ENCODE results near the gene AK2.
A peak's percentile ranks its signal among the peaks of the same experiment; 100 is the strongest.

Gene AK2

DNA sequence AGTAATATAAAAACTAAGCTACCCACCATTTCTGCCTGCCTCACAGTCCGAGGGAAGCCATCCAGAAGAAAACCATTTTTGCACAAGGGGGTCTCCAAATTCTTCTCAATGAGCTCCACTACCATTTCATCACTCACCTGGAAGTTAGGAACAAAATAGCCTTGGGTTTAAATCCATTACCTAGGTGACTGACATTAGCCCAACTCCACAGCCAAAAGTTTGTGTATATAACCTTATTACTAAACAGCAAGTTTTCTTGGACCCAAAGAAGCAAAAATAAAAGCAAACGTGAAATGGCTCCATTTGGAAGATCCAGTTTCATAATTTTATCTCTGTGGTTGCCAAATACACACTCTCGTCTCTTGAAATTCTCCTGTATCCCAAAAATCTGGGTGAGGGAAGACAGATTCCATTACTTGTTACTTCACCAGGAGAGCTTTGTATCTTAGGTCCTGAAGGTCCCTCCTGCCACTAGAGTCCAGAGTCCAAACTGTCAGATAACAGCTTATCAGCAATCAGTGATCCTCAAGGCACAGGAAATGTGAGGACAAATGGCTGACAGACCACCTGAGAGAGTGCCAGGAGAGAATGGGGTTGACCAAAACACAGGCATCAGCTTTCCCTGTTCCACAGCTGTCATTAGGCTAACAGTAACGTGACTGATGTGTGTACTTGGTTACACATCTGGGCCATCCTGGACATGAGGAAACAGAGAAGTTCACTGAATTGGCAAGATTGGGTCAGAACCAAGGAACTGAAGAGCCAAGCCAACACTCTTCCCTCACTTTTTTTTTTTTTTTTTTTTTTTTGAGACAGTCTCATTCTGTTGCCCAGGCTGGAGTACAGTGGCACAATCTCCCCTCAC lies 14.9 kb downstream of the AK2 start:
- DNase-seq = no peak

DNA sequence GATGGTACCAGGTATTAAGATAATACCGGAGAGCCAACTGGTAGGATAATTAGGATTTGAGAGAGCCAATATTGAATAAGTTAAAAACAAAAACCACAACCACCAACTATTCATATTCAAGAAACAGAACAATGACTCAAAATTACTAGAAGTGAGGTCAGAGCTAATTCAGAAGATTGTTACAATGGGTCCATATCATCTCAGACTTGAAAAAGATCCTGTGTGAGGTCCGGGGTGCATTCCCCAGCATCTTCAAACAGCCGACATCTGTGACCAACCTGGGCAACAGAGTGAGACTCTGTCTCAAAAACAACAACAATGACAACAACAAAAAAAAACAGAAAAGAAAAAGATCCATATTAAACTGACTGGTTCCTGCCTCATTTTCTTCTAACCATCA lies 18.6 kb downstream of the AK2 start:
- DNase-seq = no peak

DNA sequence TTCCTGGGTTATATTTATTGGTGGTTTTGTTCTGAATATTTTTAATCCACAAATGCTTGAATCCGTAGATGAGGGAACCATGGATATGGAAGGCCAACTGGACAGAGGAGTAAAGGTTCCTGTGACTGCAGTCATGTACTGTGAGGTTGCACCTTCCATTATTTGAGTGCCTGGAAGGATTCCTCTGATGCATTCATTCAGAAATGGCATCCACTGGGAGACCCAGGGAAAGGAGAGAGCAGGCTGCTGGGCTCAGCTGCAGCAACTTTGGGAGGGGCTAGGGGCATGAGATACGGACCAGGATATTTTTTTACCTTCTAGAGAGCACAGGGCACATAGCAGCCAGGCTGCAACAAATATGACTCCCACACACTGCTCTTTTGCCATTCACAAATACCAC lies 19.5 kb downstream of the AK2 start:
- DNase-seq = no peak

DNA sequence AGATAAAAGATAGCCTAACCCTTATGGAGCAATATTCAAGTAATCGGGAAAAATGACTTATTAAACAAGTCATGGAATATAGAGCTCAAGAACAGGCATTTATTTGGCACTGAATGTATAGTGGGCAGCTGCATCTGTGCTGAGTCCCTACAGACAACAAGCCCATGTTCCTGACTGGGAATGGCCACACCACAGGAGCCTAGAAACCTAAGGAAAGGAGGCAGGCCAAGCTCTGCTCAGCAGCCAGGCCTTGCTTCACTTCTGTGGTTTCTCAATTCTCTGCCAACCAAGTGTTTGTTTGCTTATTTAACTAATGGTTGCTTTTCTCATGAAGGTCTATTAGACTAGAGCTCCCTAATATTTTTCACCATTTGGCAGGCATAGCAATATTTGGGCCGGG lies 21.5 kb downstream of the AK2 start:
- no peak for DNase-seq

DNA sequence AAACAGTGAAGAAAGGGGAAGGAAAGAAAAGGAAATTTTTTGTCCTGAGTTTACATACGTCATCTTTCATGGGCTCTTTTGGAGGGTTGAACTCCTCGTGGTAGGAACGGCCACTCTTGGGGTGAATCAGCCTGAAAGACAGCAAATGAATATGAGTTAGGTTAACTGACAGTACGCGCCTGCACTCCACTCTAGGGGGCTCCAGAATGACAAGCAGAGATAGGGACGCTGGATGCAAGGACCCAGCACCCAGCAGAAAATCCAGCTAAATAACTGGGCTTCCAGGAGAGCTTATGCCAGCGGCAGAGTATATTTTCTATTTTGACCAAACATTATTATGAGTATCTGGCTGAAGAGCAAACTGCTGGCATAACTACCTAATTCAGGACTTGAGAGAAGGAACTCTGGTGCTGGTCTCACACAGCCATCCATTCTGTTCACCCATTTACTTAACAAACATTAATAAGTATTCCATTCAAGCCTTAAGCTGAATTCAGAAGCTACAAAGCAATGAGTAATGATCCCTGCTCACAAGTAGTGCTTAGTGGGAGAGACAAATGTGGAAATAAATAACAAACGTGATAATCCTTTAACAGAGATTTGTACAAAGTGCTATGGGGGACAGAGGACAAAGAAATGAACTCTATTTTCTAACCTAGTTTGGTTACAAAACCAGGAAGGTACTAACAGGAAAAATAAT lies 22.1 kb downstream of the AK2 start:
- no peak for DNase-seq

DNA sequence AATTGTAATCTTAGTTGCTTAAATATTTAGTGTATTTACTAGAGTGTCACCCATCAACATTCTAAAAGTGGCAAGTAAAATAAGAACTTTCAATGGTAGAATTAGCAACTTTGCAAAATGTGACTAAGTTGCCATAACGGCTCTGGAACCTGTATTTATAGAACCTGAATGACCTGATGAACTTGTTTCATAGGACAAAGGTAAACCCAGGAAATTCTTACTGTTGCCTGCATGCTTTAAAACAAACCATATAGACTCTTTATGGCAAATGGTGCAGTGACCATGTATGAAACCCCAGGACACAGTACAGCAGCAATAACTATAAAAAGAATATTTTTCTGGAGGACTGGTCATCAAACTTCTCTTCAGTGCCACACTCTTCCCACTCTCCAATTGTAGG lies 22.9 kb downstream of the AK2 start:
- no peak for DNase-seq

DNA sequence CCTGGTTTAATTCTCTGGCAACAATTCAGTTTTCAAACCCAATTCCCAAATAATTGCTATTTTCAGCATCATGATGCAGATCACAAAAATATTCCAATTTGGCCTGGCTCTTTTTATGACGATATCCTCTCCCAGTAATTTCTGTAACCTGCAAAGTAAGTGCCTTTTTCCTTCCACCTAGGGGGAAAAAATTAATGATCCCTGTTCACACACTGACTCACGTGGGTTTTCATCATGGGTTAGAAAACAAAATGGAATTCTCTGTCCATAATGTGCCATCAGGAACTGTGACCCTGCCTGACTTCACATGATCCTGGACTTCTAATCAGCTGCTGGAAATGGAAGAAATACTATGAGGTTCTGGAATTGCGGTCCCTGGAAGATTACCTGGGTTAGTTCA lies 24.5 kb downstream of the AK2 start:
- no peak for DNase-seq

DNA sequence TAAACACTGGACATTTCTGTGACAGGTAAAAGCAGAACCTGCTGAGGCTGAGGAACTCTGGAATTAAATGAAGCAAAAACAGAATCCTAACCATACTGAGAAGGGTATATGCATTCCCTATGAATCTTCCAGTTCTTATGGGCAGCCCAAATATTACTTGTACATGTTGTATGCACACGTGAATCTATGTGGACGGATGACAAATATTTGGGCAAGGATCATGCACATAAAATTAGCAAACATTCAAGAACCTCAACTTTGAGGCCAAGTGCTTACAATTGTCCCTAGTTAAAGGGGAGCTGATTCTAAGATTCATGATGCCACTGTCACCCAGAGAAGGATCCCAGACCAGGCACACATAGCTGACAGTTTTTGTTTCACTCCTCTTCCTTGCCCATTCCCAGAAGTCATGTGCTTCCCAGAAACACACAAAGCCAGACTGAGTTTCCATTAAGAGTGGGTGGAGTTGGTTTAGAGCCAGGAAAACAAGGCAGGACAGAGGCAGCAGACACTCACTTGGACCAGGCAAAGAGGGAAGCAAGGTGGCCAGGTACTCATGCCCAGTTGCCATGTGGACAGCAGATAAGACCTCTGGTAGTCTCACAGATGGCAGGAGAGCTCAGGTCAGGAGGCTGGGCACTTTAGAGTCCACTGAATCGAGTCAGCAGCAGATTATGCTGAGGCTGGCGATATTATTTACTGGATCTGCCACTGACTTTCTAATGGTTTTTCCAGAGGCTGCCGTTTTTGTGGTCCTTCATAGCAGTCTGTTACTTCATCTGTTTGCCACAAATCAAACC lies 25.6 kb downstream of the AK2 start:
- peak; percentile 17 for DNase-seq

DNA sequence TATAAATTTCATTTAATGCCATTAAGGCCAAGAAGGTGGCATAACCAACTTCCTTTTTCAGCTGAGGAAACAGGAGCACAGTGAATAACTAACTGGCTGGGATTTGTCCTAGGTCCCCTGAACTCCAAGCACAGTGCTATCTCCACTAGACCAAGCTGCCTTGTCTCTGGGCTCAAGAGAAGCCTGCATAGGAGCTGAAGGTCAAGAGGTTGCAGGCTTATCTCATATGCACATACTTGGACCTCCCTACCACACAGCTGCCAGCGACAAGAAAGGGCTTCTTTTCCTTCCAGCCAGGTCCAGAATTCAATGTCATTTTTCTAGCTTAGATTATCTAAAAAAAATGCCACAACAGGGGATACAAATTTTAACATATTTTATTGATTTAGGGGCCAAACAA lies 27.1 kb downstream of the AK2 start:
- DNase-seq = no peak

DNA sequence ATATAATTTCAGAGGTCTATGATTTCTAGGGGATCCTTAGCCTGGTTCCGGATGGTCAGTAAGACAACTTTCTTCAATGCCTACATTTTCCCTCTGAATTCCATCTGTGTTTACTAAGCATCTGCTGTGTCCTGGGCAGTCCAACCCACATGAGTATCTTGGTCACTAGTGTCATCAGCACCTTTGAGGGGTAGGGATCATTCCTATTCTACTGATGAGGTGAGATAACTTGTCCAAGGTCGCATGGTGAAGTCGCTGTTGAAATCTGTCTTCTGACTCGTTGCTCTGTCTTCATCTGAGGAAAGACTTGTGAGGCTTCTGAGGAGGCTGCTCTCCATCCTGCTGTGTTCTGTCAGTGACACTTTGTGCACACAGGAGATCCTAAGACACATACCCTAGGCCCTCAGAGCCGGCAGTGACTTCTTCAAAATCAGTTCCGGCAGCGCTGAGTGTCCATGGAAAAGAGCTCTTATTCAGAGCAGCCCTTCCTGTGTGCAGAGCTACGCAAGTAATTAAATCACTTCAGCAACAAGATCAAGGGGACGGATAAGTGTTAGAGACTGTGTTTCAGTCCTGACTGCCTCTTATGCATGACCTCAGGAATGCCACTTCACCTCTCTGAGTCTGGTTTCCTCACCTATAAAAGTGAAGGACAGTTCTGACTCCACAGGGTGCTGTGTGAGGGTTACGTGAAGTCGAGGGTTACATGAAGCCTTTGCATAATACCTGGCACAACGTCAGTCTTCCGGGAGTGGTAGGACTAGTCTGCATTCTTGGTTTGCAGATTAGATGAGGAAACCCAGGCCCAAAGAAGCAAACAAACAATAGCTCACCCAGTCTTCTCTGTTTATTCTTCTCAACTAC lies 28.4 kb downstream of the AK2 start:
- DNase-seq = peak; percentile 68

DNA sequence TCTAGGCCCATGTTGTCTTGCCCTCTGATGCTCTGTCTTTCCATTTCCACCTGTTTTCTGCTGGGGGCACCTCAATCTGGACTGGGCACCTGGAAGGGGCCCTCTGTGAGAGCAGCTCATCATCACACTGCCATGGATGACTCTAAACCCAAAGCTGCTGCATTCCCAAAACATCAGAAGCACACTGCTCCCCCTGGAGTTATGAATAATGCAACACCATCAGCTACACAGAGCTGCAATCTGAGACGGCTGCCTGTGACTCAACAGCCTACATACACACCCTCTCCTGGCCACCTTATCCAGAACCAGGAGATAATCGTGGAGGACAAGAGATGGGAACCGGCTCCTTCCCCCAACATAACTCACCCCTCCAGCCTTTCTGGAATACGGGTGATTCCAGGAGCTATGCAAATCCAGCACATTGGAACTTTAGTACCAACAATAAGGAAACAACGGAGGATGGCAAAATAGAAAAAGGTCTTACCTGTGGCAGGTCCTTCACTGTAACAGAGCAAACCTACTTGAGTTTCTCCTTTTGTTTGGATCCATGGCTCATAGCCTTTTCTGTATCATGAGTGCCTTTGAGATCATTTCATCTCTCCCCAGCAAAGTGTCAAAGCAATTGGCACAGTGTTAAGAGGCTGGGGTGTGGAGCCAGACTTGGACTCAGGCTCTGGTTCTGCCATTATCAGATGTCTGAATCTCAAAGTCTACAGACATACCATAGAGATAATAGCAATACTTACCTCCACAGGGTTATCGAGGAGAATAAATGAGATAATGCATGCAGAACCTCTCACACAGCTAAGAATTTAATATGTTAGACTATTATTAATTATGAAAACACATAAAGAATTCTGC lies 29.3 kb downstream of the AK2 start:
- peak; percentile 85 for DNase-seq

DNA sequence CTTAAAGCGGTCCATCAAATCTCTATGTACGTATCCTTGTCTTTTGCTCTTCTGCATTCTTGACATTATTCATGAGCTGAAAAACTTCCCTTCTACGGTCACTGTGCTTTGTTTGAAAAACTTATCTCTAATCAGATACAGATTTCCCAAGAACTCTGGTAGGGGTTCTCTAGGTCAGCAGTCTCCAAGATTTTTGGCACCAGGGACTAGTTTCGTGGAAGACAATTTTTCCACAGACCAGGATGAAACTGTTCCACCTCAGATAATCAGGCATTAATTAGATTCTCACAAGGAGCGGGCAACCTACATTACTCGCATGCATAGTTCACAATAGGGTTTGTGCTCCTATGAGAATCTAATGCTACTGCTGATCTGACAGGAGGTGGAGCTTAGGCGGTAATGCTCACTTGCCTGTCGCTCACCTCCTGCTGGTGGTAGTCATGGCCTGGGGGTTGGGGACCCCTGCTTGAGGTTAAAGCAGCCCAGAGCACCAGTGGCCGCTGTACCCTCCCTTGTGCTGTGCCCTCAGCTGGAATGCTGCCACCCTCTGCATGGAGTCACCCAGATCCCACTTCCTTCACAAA lies 30.8 kb downstream of the AK2 start:
- no peak for DNase-seq

DNA sequence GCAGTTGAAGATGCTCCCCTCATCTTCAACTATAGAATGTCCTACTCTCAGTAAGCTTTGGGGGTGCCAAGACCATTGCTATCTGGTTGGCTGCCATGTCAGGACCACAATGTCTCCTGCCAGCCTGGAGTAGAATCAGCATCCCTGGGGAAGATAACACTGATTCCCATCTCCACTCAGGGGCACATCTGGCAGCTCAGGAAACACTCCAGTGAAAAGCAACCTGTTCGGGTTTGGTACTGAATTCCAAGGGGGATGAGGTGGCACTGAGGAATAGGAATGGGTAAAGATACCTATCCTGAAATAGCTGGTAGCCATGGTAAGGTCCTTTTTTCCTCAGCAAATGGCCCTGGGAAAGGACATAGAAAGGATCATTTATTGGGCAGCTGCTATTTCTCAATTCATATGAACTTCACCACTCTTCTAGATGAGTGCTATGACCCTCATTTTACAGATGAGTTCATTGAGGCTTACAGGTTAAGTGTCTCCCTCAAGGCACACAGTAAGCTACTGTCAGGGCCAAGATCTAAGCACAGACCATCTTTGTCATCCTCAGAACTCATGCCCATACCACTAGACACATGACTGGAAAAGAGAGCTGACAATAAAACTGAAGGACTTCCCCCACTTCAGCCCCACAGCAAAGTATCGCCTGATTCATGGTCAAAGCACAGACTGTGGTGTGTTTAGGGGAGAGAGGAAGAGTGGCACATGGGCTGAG lies 31.4 kb downstream of the AK2 start:
- DNase-seq = no peak

DNA sequence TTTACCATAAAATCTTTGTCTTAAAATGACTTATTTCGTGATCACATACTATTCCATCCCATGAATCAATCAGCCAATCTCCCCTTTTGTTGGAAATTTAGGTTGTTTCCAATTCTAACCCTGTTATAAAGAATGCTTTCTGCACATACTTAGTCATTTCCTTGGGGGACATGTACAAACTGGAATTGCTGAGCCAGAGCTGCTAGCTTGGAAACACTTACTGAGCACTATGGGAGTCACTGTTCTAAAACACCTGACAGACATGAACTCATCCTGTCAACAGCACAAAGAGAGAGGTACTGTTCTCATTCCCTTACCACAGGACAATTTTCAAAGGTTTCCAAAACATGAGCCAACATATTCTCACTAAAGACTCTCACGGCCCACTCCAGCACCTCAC lies 32.1 kb downstream of the AK2 start:
- no peak for DNase-seq

DNA sequence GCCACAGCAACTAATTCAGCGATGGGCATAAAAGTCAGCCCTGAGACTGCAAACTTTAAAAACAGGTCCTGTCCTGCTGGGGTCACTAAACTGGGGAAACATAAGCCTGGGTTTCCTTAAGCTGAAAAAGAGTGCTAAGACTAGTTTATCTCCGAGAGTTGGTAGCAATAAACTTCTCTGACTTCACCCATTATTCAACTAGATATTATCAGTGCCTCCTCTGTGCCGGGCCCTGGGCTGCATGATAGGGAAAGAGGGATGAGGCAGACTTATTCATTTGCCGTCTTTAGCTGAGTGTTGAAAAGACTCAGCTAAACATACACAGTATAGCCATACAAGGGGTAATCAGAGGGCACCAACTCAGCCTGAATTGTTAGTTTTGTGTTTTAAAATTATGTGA lies 33.0 kb downstream of the AK2 start:
- no peak for DNase-seq

DNA sequence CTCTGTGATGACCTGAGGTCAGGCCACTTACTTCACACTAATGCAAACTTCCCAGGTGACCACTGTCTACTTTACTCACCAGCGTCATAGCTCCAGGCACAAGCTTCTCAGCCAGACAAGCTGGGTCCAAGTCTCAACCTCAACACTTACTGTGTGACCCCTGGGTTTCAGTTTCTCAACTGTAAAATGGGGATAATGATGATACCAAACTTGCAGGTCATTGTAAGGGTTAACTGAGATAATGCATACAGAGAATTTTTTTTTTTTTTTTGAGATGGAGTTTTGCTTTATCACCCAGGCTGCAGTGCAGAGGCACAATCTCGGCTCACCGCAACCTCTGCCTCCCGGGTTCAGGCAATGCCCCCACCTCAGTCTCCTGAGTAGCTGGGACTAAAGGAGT lies 34.7 kb downstream of the AK2 start:
- DNase-seq = no peak

DNA sequence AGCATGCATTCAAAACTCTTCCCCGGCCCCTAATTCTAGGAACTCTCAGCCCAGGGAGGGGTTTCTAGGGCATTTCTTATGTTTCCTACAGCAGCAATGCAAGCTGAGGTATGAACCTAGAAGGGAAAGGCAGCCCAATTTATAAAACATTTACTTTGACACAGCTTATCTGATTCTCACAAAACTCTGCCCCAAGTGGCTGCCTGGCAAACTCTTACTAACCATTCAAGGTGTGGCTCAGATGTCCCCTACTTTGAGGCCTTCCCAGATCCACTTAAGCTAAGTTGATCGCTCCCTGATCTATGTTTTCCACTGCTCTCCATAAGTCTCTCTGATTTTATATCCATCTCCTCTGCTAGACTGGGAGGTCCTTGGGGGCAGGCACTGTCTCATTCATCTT lies 35.4 kb downstream of the AK2 start:
- DNase-seq = no peak

DNA sequence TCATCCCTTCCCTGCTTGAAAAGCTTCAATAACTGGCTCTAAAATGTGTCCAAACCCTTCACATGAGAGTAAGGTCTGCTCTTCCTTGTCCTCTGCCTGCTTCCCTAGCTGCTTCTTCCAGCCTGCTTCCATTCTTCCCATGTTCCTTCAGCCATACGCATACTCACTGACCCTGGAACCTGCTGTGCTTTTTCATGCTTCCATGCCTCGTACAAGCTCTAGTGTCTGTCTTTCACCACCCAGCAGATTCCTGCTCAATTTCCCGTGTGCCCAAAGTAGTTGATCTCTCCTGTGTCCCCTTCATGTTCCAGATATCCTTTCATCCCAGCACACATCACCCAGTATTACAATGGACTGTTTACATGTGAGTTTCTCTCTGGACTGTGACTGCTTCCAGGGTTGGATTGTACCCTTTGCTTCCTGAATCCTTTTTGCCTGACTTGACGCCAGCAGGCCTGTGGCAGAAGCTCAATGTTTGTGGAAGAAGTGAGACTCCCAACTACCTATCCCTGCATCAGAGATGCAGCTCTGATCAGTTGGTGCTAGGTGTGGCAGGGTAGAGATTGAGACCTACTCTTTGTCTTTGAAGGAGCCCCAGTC lies 36.2 kb downstream of the AK2 start:
- no peak for DNase-seq

DNA sequence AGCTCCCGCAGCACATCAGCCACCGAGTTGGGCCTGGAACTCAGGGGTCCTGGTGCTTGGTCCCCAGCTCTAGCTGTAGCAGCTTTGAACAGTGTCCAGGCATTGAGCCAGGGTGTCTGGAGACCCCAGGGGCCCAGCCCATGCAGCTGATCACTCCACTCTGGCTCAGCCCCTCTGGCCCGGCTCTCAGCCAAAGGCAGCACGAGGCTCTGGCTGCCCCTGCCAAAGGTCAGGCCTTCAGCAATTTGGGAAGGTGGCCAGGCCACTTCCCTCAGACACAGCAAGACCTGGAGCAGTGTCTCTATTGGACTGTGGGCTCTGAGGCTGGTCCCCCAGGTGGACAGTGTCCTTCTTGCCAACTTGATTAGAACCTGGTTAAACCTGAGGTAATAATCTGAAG lies 37.7 kb downstream of the AK2 start:
- no peak for DNase-seq

DNA sequence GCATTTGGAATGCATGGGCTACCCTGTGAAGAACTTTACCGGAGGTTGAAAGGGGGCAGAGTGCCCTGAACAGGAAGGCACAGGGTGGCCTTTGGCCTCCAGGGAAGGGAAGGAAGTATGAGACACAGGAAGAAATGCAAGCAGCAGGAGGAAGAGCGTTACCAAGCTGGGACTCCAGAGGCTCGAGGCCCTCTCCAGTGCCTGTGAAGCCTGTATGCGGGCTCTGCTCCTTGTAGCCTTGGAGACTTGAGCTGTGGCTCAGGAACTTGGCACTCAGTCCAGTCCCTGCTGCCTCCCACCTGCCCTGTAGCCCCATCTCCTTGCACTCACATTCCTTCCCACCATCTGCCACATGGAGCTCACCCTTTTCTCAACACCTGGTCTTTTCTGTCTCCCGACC lies 38.6 kb downstream of the AK2 start:
- DNase-seq = no peak

Measured in NCI-H2107 (cell line).